ENCODE data around the gene METTL13.

GRCh38 chr1:171809834-171810233 lies 28.4 kb downstream of the METTL13 start:
- TF ChIP-seq CTCF (IDR thresholded peaks at IDR 0.05) (no peak), EZH2 (IDR thresholded peaks at IDR 0.05; ENCODE audit: borderline replicate concordance, insufficient read depth, low read depth, low read length, poor library complexity, severe bottlenecking) (no peak)

Measured in B cell (primary cell).